ENCODE results near the gene IFTAP. TPM values are rescaled to one million over a fixed set of nuclear protein-coding genes. Genes with fewer than 3 reads are reported as not detected.

IFTAP gene
- total and polyA plus RNA-seq, 2 of the 13 experiments (the other 11 are each of a cell fraction or from before 2014, with no cell fraction given): 11.3 to 29.4 TPM

DNA sequence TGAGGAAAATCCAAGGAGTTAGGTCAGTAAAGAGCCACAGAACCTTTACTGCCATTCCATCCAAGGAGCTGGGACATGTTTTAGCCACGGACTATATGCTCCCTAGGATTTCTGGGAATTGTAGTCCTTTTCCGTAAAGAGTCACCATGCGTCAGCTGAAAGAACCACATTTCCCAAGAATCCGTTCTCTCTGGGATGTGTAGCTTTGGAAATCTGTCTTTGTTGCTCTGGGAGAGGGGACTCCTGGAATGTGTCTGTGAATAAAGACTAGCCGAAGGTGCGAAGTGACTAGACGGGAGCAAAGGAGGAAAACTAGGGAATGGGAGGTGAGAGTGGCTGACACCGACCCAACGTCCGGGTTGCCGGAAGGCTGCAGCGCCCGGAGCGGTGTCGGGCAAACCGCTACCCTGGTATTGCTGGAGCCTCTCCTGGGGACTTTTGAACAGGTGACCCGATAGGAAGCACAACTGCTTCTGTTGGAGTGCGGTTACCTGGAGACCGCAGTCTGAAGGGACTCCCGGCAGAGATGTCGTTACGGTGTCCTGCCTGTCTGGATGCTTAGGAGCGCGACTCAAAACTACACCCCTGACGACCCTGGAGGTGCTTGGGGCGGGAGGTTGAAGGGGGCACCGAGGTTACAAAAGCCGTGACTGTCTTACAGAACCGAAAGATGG, at the start of gene IFTAP (continued):
- peak; percentile 32; the same call in 1 of the 3 replicates for TF ChIP-seq MXI1 (IDR thresholded peaks at IDR 0.05; ENCODE audit: borderline replicate concordance, low read depth, low read length)
- TF ChIP-seq, protein P1, sequence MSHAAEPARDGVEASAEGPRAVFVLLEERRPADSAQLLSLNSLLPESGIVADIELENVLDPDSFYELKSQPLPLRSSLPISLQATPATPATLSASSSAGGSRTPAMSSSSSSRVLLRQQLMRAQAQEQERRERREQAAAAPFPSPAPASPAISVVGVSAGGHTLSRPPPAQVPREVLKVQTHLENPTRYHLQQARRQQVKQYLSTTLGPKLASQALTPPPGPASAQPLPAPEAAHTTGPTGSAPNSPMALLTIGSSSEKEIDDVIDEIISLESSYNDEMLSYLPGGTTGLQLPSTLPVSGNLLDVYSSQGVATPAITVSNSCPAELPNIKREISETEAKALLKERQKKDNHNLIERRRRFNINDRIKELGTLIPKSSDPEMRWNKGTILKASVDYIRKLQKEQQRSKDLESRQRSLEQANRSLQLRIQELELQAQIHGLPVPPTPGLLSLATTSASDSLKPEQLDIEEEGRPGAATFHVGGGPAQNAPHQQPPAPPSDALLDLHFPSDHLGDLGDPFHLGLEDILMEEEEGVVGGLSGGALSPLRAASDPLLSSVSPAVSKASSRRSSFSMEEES (CRISPR knock-in tag; IDR thresholded peaks at IDR 0.05): peak; percentile 54; the same call in 1 of the 2 replicates
- no peak for TF ChIP-seq EEA1 (CRISPR knock-in tag; IDR thresholded peaks at IDR 0.05; ENCODE audit: borderline replicate concordance)
- TF ChIP-seq, protein P2, sequence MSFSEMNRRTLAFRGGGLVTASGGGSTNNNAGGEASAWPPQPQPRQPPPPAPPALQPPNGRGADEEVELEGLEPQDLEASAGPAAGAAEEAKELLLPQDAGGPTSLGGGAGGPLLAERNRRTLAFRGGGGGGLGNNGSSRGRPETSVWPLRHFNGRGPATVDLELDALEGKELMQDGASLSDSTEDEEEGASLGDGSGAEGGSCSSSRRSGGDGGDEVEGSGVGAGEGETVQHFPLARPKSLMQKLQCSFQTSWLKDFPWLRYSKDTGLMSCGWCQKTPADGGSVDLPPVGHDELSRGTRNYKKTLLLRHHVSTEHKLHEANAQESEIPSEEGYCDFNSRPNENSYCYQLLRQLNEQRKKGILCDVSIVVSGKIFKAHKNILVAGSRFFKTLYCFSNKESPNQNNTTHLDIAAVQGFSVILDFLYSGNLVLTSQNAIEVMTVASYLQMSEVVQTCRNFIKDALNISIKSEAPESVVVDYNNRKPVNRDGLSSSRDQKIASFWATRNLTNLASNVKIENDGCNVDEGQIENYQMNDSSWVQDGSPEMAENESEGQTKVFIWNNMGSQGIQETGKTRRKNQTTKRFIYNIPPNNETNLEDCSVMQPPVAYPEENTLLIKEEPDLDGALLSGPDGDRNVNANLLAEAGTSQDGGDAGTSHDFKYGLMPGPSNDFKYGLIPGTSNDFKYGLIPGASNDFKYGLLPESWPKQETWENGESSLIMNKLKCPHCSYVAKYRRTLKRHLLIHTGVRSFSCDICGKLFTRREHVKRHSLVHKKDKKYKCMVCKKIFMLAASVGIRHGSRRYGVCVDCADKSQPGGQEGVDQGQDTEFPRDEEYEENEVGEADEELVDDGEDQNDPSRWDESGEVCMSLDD (CRISPR knock-in tag; IDR thresholded peaks at IDR 0.05; ENCODE audit: borderline replicate concordance): no peak
- peak; percentile 78; the same call in 1 of the 2 replicates for TF ChIP-seq ZNF792 (CRISPR knock-in tag; IDR thresholded peaks at IDR 0.05)
- TF ChIP-seq ZNF598 (CRISPR knock-in tag; IDR thresholded peaks at IDR 0.05; ENCODE audit: borderline replicate concordance): no peak
- TF ChIP-seq, protein P3, sequence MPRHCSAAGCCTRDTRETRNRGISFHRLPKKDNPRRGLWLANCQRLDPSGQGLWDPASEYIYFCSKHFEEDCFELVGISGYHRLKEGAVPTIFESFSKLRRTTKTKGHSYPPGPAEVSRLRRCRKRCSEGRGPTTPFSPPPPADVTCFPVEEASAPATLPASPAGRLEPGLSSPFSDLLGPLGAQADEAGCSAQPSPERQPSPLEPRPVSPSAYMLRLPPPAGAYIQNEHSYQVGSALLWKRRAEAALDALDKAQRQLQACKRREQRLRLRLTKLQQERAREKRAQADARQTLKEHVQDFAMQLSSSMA (CRISPR knock-in tag; IDR thresholded peaks at IDR 0.05): peak; percentile 85
- TF ChIP-seq, protein P4, sequence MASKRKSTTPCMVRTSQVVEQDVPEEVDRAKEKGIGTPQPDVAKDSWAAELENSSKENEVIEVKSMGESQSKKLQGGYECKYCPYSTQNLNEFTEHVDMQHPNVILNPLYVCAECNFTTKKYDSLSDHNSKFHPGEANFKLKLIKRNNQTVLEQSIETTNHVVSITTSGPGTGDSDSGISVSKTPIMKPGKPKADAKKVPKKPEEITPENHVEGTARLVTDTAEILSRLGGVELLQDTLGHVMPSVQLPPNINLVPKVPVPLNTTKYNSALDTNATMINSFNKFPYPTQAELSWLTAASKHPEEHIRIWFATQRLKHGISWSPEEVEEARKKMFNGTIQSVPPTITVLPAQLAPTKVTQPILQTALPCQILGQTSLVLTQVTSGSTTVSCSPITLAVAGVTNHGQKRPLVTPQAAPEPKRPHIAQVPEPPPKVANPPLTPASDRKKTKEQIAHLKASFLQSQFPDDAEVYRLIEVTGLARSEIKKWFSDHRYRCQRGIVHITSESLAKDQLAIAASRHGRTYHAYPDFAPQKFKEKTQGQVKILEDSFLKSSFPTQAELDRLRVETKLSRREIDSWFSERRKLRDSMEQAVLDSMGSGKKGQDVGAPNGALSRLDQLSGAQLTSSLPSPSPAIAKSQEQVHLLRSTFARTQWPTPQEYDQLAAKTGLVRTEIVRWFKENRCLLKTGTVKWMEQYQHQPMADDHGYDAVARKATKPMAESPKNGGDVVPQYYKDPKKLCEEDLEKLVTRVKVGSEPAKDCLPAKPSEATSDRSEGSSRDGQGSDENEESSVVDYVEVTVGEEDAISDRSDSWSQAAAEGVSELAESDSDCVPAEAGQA (IDR thresholded peaks at IDR 0.05; ENCODE audit: low read depth): no peak
- TF ChIP-seq, protein P4 (CRISPR knock-in tag; IDR thresholded peaks at IDR 0.05; ENCODE audit: borderline replicate concordance): no peak
- TF ChIP-seq ZNF260 (CRISPR knock-in tag; IDR thresholded peaks at IDR 0.05; ENCODE audit: borderline replicate concordance, low read depth): no peak
- TF ChIP-seq JUND (CRISPR knock-in tag; IDR thresholded peaks at IDR 0.05): 0 out of 2 replicates have a peak, but pooled peaks have one; percentile 32
- no peak for TF ChIP-seq TEAD2 (CRISPR knock-in tag; IDR thresholded peaks at IDR 0.05)
- TF ChIP-seq, protein P5, sequence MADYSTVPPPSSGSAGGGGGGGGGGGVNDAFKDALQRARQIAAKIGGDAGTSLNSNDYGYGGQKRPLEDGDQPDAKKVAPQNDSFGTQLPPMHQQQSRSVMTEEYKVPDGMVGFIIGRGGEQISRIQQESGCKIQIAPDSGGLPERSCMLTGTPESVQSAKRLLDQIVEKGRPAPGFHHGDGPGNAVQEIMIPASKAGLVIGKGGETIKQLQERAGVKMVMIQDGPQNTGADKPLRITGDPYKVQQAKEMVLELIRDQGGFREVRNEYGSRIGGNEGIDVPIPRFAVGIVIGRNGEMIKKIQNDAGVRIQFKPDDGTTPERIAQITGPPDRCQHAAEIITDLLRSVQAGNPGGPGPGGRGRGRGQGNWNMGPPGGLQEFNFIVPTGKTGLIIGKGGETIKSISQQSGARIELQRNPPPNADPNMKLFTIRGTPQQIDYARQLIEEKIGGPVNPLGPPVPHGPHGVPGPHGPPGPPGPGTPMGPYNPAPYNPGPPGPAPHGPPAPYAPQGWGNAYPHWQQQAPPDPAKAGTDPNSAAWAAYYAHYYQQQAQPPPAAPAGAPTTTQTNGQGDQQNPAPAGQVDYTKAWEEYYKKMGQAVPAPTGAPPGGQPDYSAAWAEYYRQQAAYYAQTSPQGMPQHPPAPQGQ (CRISPR knock-in tag; IDR thresholded peaks at IDR 0.05; ENCODE audit: borderline replicate concordance): no peak

Data from HepG2 (cell line).